Measurements from ENCODE around the gene NOP53.
"Not testable (repeated sequence)": the region's sequence is repeated elsewhere in the genome, so short reads cannot be mapped to it uniquely, and the experiment has no call there.

NOP53 gene

DNA sequence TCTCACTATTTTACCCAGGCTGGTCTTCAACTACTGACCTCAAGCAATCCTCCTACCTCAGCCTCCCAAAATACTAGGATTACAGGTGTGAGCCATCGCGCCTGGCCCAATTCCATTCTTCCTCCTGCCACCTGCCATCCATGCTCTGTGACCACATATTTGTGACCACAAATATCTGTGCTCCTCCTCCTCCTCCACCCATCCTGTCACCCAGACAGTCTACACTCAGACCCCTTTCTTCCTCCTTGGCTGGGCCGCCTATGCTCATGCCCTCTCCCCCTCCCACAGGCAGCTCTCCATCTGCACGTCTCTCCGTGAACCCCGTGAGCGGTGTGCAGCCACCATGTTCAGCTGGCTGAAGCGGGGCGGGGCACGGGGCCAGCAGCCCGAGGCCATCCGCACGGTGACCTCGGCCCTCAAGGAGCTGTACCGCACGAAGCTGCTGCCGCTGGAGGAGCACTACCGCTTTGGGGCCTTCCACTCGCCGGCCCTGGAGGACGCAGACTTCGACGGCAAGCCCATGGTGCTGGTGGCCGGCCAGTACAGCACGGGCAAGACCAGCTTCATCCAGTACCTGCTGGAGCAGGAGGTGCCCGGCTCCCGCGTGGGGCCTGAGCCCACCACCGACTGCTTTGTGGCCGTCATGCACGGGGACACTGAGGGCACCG is 28.9 kb upstream of the NOP53 start:
- no peak for FAIRE-seq

DNA sequence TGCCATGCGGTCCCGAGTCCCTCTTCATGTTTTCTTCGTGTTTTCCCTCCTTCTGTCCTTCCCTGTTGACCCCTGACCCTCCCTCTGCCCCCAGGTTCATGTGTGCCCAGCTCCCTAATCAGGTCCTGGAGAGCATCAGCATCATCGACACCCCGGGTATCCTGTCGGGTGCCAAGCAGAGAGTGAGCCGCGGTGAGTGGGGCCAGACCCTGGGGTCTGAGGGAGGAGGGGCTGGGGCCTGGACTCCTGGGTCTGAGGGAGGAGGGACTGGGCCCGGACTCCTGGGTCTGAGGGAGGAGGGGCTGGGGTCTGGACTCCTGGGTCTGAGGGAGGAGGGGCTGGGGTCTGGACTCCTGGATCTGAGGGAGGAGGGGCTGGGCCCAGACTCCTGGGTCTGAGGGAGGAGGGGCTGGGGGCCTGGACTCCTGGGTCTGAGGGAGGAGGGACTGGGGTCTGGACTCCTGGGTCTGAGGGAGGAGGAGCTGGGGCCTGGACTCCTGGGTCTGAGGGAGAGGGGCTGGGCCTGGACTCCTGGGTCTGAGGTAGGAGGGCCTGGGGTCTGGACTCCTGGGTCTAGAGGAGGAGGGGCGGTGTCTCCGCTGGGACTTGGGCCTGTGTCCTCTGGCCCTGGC is 26.8 kb upstream of the NOP53 start:
- not testable (repeated sequence) for FAIRE-seq; DNase-seq (ENCODE audit: insufficient read length, low spot score)

More for the DNA sequence above, 28.9 kb upstream of the NOP53 start:
- DNase-seq (ENCODE audit: insufficient read length, low spot score): no peak

DNA sequence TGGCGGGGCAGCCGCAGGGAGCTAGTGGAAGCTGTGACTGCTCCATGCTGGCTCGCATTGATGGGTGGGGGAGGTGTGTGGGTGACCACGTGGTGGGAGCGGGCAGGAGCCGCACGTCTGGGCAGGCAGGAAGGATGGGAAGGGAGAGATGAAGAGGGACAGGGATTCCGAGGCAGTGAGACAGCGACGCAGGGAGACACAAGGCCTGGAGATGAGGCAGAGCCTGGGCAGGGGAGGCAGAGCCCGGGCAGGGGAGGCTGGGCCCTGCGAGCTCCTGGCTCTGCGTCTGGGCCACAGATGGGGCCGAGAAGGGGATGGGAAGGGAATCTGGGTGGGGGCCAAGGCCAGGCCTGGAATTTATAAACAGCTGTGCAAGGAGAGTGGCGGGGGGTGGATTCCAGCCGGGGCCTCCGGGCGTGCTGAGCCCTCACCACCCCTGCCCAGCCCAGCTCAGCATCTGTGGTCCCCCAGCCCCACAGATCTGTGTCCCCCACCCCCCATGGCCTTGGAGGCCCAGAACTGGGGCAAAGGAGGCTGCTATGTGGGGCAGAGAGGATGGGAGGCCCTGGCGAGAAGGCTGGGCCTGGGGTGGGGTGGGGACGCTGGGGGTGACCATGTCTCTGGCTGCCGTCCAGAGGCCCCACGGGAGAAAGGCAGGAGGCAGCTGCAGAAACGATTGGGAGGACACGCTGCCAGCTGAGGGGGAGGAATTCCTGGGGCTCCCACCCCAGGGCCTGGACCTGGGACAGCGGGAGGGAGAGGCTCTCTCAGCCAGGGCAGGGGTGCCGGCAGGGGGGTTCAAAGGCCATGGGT is 26.1 kb upstream of the NOP53 start:
- DNase-seq (ENCODE audit: insufficient read length, low spot score) (no peak), FAIRE-seq (no peak)

DNA sequence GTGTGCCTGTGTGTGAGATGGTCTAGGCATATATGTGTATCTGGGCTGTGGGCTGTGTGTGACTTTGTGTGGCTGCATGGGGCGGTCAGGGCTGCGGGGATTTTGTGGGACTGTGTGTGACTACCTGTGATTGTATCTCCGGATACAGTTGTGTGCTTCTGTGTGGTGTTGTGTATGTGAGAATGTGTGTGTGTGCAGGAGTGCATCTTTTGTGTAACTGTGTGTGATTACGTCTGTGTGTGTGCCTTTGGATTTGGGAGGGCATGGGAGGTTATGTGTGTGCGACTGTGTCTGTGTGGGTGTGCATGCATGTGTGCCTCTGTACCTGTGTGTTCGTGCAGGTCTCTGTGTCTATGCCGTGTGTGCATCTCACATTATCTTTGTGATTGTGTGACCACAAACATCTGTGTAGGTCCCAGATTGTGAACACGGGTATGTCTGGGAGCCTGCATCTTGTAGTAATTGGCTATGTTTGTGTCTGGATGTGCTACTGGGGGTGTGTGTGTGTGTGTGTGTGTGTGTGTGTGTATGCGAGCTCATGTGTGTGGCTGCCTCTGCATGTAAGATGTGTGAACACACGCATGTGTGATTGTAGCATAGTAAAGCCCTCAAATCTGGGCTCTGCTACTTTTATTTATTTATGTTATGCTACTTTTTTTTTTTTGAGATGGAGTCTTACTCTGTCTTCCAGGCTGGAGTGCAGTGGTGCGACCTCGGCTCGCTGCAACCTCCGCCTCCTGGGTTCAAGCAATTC is 24.5 kb upstream of the NOP53 start:
- DNase-seq (ENCODE audit: insufficient read length, low spot score) (no peak), FAIRE-seq (no peak)

DNA sequence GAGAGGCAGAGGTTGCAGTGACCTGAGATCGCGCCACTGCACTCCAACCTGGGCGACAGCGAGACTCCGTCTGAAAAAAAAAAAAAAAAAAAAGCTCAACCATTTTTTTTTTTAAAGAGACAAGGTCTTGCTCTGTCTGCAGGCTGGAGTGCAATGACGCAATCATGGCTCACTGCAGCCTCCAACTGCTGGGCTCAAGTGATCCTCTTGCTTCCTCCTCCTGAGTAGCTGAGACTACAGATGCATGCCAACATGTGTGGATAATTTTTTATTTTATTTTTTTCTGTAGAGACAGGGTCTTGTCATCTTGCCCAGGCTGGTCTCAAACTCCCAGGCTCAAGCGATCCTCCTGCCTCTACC is 21.8 kb upstream of the NOP53 start:
- no peak for FAIRE-seq
- no peak for DNase-seq (ENCODE audit: insufficient read length, low spot score)

DNA sequence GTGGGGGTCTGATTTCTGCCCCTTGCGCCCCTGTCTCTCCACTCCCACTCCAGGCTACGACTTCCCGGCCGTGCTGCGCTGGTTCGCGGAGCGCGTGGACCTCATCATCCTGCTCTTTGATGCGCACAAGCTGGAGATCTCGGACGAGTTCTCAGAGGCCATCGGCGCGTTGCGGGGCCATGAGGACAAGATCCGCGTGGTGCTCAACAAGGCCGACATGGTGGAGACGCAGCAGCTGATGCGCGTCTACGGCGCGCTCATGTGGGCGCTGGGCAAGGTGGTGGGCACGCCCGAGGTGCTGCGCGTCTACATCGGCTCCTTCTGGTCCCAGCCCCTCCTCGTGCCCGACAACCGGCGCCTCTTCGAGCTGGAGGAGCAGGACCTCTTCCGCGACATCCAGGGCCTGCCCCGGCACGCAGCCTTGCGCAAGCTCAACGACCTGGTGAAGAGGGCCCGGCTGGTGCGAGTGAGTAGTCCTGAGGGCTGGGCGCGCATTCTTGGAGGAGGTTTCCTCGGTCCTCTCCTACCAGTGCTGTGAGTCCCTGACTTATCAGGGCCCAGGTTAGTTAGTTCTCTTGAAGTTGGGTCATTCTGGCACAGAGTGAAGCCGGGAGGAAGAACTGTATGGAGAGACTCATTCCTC is 19.5 kb upstream of the NOP53 start:
- DNase-seq (ENCODE audit: insufficient read length, low spot score) (no peak), FAIRE-seq (no peak)

DNA sequence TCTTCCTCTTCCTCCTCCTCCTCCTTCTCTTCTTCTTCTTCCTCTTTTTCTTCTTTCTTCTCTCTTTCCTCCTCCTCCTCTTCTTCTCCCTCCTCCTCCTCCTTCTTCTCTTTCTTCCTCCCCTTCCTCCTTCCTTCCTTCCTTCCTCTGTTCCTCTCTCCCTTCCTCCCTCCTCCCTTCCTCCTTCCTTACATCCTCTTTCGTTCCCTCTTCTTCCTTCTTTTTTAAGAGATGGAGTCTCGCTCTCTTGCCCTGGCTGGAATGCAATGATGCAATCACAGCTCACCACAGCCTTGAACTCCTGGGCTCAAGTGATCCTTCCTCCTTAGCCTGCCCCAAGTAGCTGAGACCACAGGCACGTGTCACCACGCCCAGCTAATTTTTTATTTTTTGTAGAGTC is 18.9 kb upstream of the NOP53 start:
- FAIRE-seq (no peak), DNase-seq (ENCODE audit: insufficient read length, low spot score) (no peak)

DNA sequence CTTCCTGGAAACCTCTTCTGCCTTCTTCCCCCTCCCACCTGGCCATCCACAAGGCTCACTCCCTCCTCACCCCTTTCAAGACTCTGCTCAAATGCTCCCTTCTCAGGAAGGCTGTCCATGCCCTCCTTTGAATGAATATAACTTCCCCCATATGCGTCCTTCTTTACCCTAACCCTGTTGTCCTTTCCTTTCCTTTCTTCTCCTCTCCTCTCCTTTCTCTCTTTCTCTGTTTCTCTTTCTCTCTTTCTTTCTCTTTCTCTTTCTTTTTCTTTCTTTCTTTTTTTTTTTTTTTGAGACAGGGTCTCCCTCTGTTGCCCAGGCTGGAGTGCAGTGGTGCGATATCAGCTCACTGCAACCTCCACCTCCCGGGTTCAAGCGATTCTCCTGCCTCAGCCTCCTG is 17.1 kb upstream of the NOP53 start:
- FAIRE-seq; DNase-seq (ENCODE audit: insufficient read length, low spot score): not testable (repeated sequence)

DNA sequence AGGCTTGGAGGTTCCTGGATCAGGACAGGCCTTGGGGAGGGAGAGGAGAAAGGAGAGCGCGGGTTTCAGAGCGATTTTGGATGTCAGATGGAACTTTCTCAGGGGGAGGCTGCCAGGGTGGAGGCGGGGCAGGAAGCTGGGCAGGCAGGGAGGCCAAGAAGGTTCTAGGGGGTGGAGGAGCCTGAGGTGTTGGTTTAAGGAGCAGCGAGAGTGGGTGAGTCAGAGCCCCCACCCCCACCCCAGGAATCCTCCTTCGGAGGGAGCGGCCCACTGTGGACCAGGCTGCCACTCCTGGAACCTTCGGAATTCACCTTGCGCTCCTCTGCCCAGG is 15.9 kb upstream of the NOP53 start:
- DNase-seq (ENCODE audit: insufficient read length, low spot score) (no peak), FAIRE-seq (no peak)

DNA sequence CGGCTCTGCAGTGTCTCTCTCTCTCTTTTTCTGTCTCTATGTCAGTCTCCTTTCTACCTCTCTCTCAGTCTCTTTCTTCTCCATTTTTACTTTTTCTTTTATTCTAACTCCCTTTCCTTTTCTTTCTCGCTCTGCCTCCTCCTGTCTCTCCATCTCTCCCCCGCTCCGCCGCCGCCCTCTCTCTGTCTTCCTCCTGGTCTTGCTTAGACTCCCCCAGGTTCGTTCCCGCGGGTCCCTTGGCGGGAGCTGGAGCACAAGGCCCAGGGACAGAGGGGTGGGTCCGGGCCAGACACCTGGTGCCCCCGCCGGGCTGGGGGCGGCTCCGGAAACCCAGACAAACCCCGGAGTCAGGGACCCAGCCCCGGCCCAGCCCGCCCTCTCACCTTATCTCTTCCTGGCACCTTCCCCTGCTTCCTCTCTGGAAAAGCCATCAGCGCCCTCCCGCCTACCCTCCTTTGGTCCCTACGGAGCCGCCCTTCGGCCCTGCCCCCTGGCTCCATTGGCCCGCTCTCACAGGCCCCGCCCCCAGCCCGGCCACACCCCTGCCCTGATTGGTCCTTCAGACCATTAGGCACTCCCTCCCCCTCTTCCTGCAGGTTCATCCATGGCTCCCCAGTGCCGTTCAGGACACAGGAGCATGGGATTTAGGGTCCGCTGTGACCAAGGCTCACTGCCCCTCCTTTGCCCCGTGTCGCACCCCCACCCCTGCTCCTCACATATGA is 15.4 kb upstream of the NOP53 start:
- DNase-seq (ENCODE audit: insufficient read length, low spot score): no peak
- FAIRE-seq: no peak

DNA sequence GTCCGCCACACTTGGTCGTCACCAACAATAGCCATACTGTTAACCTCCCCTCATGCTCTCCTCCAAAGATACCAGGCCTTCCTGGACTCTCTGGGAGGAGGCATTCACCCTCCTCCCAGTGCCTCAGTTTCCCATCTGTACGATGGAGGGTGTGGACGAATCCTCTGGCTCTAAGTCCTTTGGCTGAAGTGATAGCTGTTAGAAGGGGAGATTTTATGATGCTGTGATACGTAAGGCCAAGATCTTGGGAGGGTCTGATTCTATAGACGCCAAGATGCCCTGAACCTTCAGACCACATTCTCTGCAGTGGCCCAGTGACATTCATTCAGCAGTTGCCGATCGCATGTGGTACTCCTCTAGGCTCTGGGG is 14.8 kb upstream of the NOP53 start:
- FAIRE-seq (no peak), DNase-seq (ENCODE audit: insufficient read length, low spot score) (no peak)

DNA sequence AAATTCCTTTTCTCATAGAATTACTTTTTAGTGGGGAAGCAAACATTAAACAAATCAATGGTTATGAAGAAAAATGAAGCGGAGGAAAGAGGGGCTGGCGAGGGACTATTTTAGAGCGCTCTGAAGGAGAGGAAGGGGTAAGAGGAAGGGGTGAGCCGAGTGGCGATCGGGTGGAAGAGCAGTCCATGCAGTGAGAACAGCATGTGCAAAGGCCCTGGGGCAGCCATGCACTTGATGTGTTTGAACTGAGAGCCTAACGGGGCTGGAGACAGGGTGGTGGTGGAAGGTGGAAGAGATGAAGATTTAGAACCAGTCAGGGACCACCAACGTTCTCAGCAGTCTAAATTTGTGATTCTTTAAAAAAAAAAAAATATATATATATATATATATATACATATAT is 14.4 kb upstream of the NOP53 start:
- no peak for DNase-seq (ENCODE audit: insufficient read length, low spot score)
- FAIRE-seq: no peak

DNA sequence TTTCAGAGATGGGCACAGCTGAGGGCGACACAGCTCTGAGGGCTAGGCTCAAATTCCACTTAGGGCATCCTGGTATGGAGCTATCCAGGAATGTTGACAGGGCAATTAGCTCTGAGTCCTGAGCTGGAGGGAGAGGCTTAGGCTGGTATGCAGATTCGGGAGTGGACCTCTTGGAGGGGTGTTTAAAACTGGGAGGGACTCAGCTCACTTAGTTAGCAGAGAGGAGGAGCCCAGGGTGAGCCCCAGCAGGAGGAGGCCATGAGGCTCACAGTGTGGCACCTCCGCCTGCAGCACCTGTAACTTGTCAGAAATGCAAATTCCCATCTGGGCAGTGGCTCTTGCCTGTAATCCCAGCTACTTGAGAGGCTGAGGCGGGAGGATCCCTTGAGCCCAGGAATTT is 10.2 kb upstream of the NOP53 start:
- FAIRE-seq (no peak), DNase-seq (ENCODE audit: insufficient read length, low spot score) (no peak)

DNA sequence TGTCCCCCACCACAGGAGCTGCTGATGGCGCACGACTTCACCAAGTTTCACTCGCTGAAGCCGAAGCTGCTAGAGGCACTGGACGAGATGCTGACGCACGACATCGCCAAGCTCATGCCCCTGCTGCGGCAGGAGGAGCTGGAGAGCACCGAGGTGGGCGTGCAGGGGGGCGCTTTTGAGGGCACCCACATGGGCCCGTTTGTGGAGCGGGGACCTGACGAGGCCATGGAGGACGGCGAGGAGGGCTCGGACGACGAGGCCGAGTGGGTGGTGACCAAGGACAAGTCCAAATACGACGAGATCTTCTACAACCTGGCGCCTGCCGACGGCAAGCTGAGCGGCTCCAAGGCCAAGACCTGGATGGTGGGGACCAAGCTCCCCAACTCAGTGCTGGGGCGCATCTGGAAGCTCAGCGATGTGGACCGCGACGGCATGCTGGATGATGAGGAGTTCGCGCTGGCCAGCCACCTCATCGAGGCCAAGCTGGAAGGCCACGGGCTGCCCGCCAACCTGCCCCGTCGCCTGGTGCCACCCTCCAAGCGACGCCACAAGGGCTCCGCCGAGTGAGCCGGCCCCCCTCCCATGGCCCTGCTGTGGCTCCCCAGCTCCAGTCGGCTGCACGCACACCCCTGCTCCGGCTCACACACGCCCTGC is 4.4 kb upstream of the NOP53 start:
- FAIRE-seq (no peak), DNase-seq (ENCODE audit: insufficient read length, low spot score) (no peak)

DNA sequence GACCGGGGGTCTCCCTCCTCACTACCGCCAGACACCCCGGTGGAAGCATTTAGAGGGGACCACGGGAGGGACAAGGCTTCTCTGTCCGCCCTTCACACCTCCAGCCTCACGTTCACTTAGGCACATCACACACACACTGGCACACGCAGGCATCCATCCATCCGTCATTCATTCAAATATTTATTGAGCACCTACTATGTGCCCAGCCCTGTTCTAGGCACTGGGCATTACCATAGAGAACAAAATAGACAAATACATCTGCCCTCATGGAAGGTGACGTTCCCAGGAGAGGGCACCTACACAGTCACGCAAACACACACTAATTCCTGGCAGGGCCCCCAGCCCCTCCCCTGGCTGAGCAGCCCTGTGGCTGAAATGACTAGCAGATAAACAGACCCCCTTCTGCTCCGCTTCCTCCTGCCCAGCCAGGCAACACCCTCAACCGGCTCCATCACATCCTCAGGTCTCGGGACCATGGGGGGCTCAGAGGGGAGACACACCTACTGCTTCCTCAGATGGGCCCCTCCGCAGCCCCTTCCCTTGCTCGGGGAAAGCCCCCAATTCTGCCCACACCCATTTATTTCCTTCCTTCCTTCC is 3.7 kb upstream of the NOP53 start:
- FAIRE-seq (no peak), DNase-seq (ENCODE audit: insufficient read length, low spot score) (no peak)

DNA sequence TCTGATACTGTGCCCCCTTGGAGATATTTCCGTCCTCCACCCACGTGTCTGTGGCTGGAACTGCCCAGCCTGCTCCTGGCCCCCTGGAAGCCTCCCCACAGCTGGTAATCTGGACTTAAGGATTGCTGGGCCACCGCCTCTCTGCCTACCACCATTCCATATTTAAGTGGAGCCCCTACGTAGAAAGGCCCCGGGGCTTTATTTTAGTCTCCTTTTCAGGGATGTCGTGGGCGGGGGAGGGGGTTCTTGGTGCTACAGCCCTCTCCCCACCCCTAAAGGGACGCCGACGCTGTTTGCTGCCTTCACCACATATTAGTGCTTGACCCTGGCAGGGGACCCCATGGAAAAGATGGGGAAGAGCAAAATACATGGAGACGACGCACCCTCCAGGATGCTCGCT is 2.7 kb upstream of the NOP53 start:
- DNase-seq (ENCODE audit: insufficient read length, low spot score): no peak
- no peak for FAIRE-seq

DNA sequence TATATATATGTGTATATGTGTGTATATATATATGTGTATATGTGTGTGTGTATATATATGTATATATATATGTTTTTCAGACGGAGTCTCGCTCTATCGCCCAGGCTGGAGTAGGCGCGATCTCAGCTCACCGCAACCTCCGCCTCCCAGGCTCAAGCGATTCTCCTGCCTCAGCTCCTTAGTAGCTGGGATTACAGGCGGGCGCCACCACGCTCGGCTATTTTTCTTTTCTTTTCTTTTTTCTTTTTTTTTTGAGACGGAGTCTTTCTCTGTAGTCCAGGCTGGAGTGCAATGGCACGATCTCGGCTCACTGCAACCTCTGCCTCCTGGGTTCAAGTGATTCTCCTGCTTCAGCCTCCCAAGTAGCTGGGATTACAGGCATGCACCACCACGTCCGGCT is 783 bp downstream of the NOP53 start:
- FAIRE-seq; DNase-seq (ENCODE audit: insufficient read length, low spot score): not testable (repeated sequence)

DNA sequence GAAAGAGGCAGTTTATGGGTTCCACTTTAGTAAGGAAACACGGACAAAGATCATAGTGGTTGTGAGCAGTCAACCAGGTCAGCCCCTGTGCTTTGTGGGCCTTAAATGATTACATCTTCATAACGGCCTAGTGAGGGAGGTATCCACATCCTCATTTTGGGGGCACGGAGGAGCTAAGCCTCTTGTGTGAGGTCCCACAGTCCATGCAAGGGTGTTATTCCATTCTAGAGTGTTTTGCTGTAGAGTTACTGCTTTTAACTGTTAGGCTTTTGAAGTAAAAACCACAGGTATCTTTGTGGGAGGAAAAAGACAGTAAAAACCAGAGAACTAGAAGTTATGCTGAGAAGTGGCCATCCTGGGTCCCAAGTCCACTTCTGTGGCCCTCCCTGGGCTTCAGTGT is 4.0 kb downstream of the NOP53 start:
- DNase-seq (ENCODE audit: insufficient read length, low spot score): no peak
- FAIRE-seq: no peak

DNA sequence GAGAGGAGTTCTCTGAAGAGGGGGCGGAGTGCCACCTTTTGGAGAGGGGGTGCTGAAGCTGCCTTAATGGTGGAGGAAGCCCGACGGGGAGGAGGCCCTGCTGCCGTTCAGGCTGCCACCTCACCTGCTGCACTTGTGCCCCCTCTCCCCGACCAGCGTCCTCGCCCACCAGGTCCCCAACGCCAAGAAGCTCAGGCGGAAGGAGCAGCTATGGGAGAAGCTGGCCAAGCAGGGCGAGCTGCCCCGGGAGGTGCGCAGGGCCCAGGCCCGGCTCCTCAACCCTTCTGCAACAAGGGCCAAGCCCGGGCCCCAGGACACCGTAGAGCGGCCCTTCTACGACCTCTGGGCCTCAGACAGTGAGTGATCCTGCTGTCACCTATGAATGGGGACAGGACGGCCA is 5.4 kb downstream of the NOP53 start:
- FAIRE-seq (no peak), DNase-seq (ENCODE audit: insufficient read length, low spot score) (no peak)
